H1 (cell line): ENCODE data around the gene SF3A2. TPM values are rescaled to one million over a fixed set of nuclear protein-coding genes. Genes with fewer than 3 reads are reported as not detected.

Experiments used
- NRF1 ChIP-seq: IDR thresholded peaks from 2 replicates; pipeline ENCODE4 v1.6.1; 2011; ENCODE audit warnings: mild to moderate bottlenecking, low read depth, low read length, improper control_type of control experiment
- polyA plus RNA-seq, 7 experiments: library from polyadenylated mRNA; depleted of rRNA in 3 of 7; stranded (reverse) in 5 of 7; unstranded in 2 of 7; fragments of >200 nt in 5 of 7; fragments of 200-250 nt in 2 of 7; gene quantifications; 1 replicate in 5 of 7; 2 replicates in 1 of 7; 4 replicates in 1 of 7; pipeline versions ENCODE4 v1.2.1 to v1.2.3, GENCODE V29; 2011 to 2013; ENCODE audit warnings: missing spikeins in 2 of 7, mixed read lengths in 2 of 7
- total RNA-seq: library from RNA; stranded (reverse); fragmentation: NEBNext Ultra II Directional; extraction: Animal tissue kit (Norgen Biotek cat#: 25700); gene quantifications from 2 replicates; pipeline ENCODE4 v1.2.1, GENCODE V29; 2021

SF3A2 gene
- total and polyA plus RNA-seq, 2 of the 8 experiments (the other 6 are each of a cell fraction or from before 2014, with no cell fraction given): 15.3 to 146 TPM

DNA sequence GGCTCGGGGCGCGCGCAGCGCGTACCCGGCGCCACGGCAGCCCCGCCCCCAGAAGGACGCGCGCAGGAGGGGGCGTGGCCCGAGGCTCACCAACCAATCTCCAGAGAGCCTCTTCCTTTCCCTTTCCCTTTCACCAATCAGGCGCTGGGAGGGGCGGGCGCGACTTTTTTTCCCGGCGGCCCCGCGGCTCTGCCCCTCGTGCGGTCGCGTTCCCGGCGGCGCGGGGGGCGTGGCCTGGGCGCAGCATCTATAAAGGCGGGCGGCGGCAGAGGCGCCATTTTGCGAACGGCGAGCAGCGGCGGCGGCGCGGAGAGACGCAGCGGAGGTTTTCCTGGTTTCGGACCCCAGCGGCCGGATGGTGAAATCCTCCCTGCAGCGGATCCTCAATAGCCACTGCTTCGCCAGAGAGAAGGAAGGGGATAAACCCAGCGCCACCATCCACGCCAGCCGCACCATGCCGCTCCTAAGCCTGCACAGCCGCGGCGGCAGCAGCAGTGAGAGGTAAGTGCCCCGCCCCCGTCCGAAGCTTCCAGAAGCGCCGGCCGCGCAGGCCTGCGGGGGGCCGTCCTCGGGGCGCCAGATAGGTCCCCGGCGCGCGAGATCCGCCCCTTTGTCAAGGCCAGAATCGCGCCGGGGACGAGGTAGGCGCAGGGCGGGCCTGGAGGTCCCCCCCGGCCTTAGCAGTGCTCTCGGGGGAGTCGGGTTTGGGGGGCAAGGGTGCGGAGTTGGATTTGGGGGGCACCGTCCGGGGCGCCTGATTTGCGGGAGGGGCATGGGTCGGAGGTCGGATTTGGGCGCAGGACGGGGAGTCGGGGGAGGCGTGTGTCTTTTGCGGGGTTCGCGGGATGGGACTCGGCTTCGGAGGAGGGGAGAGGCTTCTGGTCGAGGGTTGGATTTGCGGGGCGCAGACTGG is 32.9 kb downstream of the SF3A2 start (continued):
- no peak for TF ChIP-seq NRF1
